Measurements from ENCODE around the gene RIPOR3.
"Not testable (repeated sequence)": the region's sequence is repeated elsewhere in the genome, so short reads cannot be mapped to it uniquely, and the experiment has no call there.

The RIPOR3 gene

DNA sequence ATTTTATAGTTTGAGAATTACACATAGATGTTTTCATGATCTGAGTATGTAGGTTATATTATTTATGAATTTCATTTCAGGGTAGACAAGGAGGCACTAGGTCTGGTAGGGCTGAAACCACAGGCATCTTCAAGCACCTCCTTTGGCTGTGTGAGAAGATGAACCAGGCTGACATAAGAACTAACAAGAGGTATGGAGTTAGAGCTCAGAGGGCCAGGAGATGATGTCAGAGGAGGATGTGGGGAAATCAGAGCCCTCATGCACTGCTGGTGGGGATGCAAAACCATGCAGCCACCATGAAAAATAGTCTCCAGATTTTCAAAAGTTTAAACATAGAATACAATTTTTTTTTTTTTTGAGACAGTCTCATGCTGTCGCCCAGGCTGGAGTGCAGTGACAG, 13.6 kb upstream of the RIPOR3 start:
- no peak for DNase-seq (ENCODE audit: low read depth in 2 of 2)

DNA sequence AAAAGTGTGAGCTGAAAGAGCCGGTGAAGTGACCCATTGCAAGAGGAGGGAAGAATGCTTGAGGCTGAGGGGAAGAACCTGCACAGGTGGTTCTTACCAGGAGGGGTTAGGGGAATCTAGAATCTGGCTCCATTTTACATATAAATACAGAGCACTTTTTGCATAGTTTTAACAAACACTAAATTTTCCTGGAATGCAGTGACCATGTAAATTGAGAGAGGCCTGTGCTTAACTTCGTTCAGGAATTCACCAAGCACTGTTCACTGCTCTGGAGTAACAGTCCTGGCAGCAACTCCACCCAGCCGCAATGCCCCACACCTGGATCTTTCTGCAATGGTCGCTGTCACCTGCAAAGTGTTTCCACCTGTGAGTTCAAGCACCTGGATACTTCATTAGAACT, 13.2 kb upstream of the RIPOR3 start:
- DNase-seq (ENCODE audit: low read depth in 2 of 2) = no peak

DNA sequence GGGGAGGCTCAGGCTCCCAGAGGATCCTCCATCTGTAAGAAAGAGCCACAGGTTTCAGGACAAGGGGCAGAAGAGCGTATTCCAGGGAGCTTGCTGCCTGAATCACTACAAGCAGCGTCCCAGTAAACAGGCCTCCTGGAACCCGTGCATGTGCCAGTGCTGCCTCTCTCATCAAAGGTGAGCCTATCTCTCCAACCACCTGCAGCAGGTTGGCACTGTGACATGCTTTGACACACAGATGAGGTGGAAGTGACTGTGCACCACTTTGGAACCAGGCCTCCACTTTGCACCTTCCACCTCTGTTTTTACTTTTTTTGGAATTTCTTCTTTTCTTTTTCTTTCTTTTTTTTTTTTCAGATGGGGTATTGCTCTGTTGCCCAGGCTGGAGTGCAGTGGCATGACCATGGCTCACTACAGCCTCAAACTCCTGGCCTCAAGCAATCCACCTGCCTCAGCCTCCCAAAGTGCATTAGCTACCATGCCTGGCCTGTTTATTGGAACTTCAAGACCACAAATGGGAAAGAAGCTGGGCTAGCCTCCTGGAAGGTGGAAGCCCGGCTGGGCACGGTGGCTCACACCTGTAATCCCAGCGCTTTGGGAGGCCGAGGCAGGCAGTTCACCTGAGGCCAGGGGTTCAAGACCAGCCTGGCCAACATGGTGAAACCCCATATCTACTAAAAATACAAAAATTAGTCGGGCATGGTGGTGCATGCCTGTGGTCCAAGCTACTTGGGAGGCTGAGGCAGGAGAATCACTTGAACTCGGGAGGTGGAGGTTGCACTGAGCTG, 12.5 kb upstream of the RIPOR3 start:
- DNase-seq (ENCODE audit: low read depth in 2 of 2) = not testable (repeated sequence)

DNA sequence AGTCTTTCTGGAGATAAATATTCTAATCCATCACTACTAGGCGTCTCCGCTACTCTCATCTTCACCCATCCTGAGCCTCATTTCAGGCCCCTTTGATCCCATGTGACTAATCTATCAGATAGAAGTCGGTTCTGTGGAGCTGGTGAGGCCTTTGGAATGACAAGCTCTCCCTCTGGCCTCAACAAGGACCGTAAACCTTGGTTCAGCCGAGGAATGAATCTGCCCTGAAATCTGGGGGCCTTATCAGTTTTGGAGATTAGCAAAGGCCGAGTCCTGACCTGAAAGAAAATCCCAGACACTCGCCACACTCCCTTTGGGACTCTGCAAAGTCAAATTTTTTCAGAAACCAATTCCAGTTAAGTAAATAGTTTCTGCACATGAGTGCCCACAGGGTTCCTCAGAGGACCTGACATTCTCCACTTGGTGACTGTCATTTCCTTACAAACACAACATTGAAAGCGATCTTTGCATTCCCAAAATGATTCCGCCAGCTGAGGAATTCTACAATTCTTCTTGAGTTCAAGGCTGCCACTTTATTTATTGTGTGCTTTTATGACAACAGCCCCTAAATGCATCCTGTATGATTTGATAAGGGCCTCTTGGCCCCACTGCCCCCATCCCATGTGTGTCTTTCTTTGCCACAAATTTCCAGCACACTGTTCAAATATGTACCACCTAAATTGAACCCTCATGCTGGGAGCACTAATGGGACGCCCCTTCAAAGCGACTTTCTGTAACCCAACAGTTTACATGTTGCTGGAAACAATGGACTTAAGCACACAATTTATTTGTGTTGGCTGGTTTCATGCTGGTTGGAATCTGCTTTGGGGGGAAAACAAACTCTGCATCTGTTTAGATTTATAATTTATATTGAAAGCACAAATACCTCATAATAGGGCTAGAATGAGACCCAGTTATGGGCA, 10.0 kb upstream of the RIPOR3 start:
- DNase-seq (ENCODE audit: low read depth in 2 of 2) = no peak

DNA sequence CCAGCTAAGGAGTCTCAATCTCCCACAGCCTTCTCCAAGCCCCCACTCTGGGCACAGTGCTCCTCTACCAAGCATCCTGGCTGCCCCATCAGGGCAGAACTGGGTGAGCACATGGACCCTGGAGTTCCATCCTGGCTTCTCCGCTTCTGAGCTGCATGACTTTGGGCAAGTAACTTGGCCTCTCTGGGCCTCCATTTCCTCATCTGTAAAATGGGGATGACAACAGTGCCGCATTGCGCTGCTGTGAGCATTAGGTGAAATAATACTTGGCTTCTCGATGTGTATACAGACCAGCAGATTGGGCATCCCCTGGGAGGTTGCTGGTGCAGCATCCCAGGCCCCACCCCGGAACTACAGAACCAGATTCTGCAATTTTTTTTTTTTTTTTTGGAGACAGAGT, 8.3 kb upstream of the RIPOR3 start:
- DNase-seq (ENCODE audit: low read depth in 2 of 2) = no peak

DNA sequence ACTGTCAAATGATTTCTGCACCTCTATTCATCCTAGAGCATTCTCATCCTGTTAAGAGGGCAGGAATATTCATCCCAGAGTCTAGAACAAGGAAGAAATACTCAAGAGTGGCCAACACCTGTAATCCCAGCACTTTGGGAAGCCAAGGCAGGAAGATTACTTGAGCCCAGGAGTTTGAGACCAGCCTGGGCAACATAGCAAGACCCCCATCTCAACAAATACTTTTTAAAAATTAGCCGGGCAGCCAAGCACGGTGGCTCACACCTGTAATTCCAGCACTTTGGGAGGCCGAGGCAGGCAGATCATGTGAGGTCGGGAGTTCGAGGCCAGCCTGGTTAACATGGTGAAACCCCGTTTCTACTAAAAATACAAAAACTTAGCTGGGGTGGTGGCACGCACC, 6.9 kb upstream of the RIPOR3 start:
- not testable (repeated sequence) for DNase-seq (ENCODE audit: low read depth in 2 of 2)

DNA sequence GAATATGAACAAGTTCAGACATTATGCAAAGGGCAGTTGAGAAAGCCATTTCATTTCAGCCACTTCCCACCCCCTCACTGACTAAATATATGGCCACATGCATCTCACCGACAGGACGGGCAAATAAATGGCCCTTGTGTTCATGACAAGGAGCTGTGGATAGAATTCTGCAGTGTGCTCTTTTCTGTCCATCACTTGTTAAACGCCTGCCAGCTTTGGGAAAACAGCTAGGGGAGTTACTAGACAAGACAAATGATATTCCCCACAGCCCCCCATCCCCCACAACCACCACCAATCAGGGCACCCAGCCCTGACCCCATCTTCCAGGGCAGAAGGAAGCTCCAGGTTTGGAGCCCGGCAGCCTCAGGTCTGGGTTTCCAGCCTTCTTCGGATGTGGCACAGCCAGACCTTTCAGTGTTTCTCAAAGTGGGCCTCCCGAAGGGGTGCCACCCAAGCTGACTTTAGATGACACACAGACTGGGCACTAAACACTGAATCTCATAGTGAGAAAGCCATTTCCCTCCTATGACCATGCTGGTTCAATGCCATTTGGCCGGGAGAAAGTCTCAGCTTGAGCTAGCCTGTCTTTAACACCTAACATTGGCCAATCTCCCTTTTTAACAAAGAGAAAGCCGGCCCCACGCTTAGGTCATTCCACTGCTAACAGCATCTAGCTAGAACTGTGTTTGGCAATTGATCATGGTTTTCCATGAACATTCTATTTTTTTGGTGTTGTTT, 4.0 kb upstream of the RIPOR3 start:
- DNase-seq (ENCODE audit: low read depth in 2 of 2) = no peak

DNA sequence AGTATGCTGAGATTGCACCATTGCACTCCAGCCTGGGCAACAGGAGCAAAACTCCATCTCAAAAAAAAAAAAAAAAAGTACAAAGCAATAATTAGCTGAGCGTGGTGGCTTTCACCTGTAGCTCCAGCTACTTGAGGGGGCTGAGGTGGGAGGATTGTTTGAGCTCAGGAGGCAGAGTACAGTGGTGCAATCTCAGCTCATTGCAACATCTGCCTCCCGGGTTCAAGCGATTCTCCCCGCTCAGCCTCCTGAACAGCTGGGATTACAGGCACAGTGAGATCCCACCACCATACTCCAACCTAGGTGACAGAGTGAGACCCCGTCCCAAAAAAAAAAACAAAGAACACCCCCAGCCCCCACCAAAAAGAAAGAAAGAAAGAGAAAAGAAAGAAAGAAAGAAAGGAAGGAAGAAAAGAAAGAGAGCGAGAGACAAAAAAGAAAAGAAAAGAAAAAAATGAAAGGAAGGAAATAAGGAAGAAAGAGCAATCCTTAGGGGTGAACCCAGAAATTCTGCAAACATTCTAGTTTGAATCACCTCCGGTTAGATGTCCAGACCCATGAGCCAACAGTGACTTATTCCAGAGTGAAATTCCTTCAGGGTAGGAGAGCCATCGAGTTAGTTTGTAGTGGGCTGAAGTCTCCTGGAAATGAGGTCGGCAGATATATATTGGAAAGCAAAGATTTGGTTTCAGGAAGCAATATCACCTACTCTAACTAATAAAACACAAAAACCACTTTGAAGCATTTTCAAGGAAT, 3.2 kb upstream of the RIPOR3 start:
- DNase-seq (ENCODE audit: low read depth in 2 of 2) = no peak

DNA sequence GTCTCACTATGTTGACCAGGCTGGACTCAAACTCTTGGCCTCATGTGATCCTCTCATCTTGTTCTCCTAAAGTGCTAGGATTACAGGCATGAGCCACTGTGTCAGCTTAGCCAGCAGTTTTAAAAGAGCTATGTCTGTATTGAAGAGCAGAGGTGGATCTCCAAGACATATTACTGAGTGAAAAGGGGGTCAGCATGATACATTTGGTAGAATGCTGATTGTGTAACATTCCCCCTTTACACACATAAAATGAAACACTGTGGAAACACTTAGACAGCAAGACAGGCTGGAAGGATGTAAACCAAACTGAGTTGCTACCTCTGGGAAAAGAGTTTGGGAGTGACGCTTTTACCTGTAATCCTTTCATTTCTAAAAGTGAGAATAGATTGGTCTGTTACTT, 1.7 kb upstream of the RIPOR3 start:
- no peak for DNase-seq (ENCODE audit: low read depth in 2 of 2)

DNA sequence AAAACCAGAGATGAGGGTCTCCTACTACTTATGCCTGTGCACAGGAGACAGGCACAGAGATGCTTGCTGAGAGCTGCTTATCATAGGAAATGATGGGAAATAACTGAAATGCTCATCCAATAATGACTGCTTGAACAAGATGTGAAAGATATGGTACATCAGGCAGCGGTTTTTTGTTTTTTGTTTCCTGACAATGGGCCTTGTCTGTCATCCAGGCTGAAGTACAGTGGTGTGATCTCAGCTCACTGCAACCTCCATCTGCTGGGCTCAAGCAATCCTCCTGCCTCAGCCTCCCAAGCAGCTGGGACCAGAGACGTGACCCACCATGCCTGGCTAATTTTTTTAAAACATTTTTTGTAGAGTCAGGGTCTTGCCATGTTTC, 1.2 kb upstream of the RIPOR3 start:
- DNase-seq (ENCODE audit: low read depth in 2 of 2) = no peak

DNA sequence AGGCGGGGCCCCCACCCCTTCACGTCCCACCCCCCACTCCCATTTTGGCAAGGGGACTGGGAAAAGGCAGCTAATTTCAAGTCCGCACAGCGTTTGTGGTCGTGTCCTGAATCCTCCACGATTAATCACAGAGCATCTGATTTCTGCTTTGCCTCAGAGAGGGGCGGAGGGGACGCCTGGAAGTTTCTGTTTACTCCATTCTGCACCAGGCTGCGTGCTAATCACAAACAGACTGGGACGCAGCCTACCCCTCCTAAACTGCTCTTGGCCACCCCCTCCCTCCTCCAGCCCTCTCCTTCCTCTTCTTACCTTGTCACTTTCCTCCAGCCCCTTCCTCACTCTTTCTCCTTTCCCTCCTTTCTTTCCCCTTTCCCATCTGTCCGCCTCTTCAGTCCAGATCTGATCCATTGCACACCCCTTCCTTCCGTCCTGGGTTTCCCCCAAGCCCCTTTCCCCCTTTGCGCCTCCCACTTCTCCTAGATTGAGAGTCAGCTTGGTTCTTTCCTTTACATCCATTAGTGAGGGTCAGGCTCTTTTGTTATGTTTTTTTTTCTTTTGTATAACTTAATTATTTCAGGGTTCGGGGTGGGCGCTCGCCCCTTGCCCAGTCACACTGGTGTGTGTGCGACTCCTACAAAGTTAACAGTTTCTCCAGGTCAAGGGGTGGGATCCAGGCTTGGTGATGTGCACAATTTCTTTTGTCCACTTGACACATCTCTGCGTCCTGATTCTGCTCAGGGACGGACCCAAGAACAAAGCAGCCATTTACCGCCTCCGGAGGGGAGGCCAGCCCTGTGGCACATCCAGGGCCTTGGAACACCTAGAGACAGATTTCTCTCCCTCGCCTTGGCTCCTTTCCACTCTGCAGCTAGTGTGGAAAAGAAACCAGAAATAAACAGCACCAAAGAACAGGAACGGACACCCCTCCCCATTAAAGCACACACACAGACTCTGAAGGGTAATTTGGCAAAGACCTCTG, 520 bp upstream of the RIPOR3 start:
- no peak for DNase-seq (ENCODE audit: low read depth in 2 of 2)

DNA sequence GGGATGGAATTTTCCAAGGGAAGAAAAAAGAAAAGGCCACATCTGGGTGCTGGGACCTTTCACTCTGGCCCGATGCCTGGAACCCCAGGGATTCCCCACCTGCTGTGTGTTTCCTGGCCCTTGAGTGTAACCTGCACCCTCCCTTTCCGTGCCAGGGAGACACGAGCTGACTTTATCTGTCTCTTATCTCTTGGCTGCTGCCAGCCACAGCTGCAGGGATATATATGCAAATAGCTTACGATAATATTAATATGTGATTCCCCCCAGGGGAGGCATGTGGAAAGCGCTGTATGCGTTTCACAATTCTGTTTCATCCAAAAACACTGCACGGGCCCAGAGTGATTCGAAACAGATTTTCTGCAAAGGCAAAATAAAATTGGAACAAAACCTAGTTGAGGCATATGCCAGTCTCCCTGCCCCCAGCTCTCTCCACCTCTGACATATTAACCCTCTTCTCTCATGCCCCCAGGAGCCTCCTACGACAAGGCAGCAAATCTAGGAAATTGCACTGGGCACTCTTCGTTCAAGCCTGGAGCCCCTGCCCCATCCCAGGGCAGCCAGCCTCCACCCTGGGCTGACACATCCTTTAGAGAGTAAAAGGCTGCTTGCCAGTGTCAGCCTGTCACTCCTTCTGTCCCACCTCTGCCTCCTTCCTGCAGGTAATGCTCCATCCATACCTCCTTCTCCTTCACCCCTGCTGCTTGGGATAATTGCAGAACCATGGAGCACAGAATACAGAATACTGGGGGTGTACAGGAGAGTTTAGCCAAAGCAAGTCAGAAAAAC, 1.3 kb downstream of the RIPOR3 start:
- no peak for DNase-seq (ENCODE audit: low read depth in 2 of 2)

DNA sequence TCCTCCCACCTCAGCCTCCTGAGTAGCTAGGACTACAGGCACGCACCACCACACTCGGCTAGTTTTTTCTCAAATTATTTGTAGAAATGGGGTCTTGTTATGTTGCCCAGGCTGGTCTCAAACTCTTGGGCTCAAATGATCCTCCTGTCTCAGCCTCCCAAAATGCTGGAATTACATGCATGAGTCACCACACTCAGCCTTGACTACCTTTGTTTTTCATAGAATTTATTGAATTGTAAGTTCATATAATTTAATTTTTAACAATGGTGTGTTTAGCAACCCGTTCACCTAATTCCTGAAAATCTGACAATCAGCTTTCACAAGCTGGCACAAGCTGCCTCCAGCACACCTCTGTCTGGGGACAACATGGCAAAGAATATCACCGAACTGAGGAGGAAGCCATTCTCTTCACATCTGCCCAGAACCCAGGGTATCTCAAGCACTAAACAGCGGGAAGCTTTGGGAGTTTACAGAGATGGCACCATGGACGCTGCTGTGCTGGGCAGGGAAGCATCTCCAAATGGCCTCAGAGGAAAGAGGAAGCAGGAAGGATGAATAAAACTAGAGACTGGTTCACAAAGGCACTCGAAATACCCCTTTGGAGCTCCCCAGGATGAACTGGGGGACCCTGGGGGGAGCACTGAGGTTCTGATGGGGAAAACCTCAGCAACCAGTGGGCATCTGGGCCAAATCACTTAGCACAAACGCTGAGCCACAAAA, 2.9 kb downstream of the RIPOR3 start:
- no peak for DNase-seq (ENCODE audit: low read depth in 2 of 2)

DNA sequence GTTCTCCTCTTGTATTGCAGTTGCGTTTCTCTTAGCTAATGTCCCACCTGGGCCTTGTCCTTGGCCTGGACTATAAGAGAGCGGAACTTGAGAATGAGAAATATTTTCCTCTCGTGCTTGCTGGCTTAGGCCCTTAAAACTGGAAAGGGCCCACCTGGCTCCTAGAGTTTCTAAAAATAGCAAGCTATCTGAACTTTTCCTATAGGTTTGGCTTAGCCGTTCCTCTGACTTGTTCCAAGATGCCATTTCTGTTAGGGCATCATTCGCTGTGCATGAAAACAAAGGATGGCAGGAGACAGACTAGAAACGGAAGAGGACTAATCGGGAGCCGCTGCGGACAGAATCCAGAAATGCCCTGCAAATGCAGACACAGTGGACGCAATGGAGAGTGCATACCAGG, 4.5 kb downstream of the RIPOR3 start:
- DNase-seq (ENCODE audit: low read depth in 2 of 2) = no peak

DNA sequence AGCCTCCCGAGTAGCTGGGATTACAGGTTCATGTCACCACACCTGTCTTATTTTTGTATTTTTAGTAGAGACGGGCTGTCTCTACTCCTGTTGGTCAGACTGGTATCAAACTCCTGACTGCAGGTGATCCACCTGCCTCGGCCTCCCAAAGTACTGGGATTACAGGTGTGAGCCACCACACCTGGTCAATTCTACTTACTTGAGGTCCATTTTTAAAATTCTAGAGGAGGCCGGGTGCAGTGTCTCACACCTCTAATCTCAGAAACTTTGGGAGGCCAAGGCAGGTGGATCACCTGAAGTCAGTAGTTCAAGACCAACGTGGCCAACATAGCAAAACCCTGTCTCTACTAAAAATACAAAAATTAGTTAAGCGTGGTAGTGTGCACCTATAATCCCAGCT, 7.8 kb downstream of the RIPOR3 start:
- DNase-seq (ENCODE audit: low read depth in 2 of 2) = no peak

DNA sequence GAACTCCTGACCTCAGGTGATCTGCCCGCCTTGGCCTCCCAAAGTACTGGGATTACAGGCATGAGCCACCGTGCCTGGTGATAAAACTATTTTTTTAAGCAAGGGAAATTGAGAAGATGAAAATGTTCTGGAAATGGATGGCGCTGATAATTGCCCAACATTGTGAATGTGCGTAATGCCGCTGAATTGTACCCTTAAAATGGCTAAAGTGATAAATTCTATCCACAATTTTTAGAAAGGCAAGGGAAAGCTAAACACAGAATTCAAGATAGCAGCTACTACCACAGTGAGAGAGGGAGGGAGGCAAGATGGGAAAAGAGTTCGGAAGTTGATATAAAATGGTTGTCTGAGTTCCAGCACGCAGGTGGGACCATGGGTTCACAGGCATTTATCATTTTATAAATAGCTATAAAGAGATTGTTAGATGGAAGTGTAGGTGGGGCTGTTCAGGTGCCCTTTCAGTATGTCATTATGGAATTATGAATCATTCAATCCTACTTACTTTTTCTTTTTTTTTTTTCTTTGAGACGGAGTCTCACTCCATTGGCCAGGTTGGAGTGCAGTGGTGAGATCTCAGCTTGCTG, 8.3 kb downstream of the RIPOR3 start:
- no peak for DNase-seq (ENCODE audit: low read depth in 2 of 2)

DNA sequence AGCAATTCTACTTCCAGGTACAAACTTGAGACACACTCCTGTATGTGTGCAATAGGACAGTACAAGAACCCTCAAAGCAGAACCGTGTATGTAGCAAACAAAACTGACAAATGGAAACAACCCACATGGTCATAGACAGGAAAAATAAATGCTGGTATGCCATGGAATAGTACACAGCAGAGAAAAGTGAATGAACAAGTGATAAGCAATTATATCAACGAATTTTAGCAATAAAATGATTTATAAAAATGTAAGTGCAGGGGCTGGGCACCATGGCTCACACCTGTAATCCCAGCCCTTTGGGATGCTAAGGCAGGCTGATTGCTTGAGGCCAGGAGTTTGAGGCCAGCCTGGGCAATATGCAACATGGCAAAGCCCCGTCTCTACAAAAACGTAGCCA, 9.3 kb downstream of the RIPOR3 start:
- DNase-seq (ENCODE audit: low read depth in 2 of 2) = no peak

DNA sequence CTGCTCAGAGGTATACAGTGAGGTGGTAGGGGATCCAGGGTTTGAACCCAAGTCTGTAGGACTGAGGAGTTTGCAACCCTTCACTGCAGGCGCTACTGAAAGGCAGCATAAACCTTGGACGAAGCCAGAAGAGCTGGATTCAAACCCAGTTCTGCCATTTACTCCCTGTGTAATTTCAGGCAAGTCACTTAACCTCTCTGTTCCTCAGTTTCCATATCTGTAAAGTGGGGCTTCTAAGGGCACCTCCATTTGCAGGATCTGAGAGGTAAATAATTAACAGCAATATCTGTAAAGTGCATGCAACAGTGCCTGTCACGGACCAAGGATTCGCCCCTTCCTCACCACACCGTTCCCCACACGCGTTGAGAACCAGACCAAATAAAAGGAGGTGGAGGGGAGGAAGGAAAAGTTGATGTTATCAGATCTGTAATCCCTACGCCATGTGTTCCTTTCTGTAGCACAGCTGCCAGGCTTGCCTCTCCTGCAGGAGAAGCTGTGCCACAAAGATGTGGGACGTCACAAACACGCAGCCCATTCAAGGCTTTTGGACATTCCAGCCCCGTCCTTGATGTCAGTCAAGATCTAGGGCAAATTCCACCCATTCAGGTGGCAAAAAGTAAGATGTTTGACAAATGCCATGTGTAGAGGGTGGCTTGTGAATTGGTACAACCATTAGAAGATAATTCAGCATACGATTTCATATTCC, 9.8 kb downstream of the RIPOR3 start:
- no peak for DNase-seq (ENCODE audit: low read depth in 2 of 2)
